GM19452 (cell line): ENCODE measurements around the gene KSR2.

Source experiments
- ATAC-seq: cut with Tn5 transposase; IDR thresholded peaks from one replicate; pipeline ENCODE4 v1.9.1; 2021; ENCODE audit not compliant: unreplicated experiment

The KSR2 gene

GRCh38 chr12:117702741-117703140 lies 266.0 kb downstream of the KSR2 start:
- no peak for ATAC-seq

GRCh38 chr12:117699575-117699974 lies 269.2 kb downstream of the KSR2 start:
- ATAC-seq, result no peak

GRCh38 chr12:117699118-117699517 lies 269.7 kb downstream of the KSR2 start:
- ATAC-seq, result no peak

- no peak for ATAC-seq
Observed at GRCh38 chr12:117695956-117696355, 272.8 kb downstream of the KSR2 start.

- no peak for ATAC-seq
Observed at GRCh38 chr12:117692512-117692911, 276.3 kb downstream of the KSR2 start.

- no peak for ATAC-seq
Observed at GRCh38 chr12:117689857-117690256, 278.9 kb downstream of the KSR2 start.

- ATAC-seq, result no peak
Observed at GRCh38 chr12:117688446-117688845, 280.3 kb downstream of the KSR2 start.

- ATAC-seq, result no peak
Observed at GRCh38 chr12:117686911-117687377, 281.8 kb downstream of the KSR2 start.

GRCh38 chr12:117686210-117686609 lies 282.6 kb downstream of the KSR2 start:
- no peak for ATAC-seq

GRCh38 chr12:117685110-117685926 lies 283.5 kb downstream of the KSR2 start:
- no peak for ATAC-seq

- ATAC-seq, result no peak
Observed at GRCh38 chr12:117684471-117684870, 284.3 kb downstream of the KSR2 start.

GRCh38 chr12:117680312-117680711 lies 288.5 kb downstream of the KSR2 start:
- no peak for ATAC-seq

- ATAC-seq, result no peak
Observed at GRCh38 chr12:117679776-117680175, 289.0 kb downstream of the KSR2 start.

GRCh38 chr12:117674763-117675162 lies 294.0 kb downstream of the KSR2 start:
- ATAC-seq, result no peak

GRCh38 chr12:117674313-117674712 lies 294.5 kb downstream of the KSR2 start:
- no peak for ATAC-seq

GRCh38 chr12:117671734-117672133 lies 297.1 kb downstream of the KSR2 start:
- no peak for ATAC-seq

- ATAC-seq, result no peak
Observed at GRCh38 chr12:117664169-117664568, 304.6 kb downstream of the KSR2 start.

GRCh38 chr12:117662620-117663395 lies 306.0 kb downstream of the KSR2 start:
- ATAC-seq, result no peak

- no peak for ATAC-seq
Observed at GRCh38 chr12:117662220-117662619, 306.6 kb downstream of the KSR2 start.

- no peak for ATAC-seq
Observed at GRCh38 chr12:117661471-117661870, 307.3 kb downstream of the KSR2 start.

- ATAC-seq, result no peak
Observed at GRCh38 chr12:117660896-117661295, 307.9 kb downstream of the KSR2 start.

- ATAC-seq, result no peak
Observed at GRCh38 chr12:117658226-117658625, 310.6 kb downstream of the KSR2 start.
